Cortex of kidney (tissue), 1 donor: ENCODE data around the gene NEK10.

Experiments
- DNase-seq: peaks from one replicate; lab custom pipeline; 2025; lab: John Stamatoyannopoulos, UW

Gene NEK10

DNA sequence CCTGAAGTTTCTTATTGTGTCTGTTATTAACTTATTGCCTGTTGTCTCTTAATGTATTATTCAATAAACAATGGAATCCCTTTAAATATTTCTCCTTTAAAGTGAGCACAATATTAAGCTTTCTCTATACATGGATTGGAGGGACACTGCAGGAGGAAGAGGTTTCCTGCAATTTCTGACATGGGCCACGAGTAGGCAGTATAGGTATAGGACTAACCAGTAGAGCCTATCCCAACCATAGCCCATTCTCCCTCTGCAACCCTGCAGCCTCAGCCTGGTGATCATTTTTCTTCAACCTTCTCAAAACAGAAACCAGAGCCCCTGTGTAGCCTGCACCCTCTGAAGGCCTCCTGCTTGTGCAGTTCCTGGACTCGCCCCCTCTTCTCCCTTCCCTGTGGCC lies 124.8 kb downstream of the NEK10 start:
- DNase-seq, result no peak

DNA sequence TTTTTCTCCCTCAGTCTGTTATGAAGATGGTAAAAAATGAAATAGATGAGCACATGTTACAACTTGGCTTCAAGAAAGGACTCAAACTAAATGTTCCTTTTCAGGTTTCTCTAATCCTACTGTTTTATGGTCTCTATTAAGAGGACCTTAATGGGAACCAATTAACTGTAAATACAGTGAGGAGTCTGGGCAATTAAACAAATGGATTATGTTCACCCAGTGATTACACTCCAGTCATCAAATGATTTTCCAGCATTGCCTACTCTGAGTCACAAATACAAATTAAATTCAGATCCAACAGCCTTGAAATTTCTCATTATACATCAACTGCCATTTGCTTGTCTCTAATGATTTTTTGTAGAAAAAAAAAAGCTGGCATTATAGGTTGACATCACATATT lies 129.2 kb downstream of the NEK10 start:
- DNase-seq, result no peak

- no peak for DNase-seq
These were observed 140.4 kb downstream of the NEK10 start for GRCh38 chr3:27228805-27229204.

- no peak for DNase-seq
These were observed 145.0 kb downstream of the NEK10 start for GRCh38 chr3:27224197-27224596.

DNA sequence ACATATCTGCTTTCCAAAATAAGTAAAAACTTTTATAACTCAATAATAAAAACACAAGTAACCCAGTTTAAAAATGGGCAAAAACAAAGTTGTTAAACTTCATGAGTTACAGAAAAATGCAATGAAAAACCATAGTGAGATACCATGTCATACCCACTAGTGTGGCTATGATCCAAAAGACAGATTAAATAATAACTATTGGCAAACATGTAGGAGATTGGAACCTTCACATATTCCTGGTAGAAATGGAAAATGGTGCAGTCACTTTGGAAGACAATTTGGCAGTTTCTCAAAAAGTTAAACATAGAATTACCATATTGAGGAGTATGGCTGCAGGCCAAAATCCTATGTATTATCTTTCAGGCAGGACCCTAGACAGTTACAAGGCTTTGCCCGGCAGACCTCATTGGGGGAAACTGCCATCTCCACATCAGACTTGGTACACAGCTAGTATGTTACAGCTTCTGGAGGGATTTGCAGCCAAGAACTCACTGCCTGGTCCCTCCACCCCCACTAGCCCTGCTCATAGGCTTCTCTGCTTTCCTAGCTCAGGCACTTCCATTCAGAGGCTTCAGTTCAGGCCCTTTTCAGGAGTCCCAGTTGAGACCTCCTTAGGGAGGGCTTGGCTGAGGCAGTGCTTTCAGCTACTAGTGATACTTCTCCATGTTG lies 147.8 kb downstream of the NEK10 start:
- no peak for DNase-seq

DNA sequence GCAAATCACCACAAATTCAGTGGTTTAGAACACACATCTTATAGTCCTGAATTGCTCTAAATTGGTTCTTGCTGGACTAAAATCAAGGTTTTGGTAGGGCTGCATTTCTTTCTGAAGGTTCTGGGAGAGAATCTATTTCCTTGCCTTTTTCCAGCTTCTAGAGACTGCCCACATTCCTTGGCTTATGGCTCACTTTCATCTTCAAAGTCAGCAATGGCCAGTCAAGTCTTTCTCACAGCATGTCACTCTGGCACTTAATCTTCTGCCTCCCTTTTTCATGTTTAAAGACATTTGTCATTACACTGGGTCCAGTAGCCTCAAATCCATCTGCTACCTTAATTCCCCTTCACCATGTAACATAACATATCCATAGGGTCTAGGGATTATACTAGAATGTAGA lies 149.0 kb downstream of the NEK10 start:
- no peak for DNase-seq

DNA sequence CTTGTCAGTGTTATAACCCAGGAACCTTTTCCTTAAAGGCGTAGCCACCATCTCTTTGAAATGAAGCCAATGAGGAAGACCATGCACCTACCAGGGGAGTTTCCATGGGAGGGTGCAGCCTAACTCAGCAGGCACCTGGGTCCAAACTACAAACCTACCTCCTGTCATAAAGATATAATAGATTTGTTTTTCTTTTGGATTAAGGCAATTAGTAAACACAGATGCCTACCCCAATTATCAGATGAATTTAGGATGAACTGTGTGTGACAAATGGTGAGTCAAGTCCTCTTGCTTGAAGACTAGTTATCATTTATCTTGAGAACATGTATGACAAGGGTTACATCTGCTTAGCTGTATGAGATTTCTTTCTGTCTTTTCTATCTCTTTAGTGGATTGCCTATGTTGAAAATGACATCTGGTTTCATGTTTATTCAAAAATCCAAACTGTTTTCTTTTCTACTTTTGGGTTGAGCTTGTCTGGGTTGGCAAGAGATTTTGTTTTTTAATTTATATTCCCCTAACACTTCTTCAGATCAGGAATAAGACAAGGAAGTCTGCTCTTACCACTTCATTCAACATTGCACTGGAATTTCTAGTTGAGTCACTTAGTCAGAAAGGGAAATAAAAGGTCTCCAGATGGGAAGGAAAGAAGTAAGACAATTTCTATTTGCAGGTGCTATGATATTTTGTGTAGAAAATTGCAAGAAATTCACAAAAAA lies 149.9 kb downstream of the NEK10 start:
- no peak for DNase-seq

DNA sequence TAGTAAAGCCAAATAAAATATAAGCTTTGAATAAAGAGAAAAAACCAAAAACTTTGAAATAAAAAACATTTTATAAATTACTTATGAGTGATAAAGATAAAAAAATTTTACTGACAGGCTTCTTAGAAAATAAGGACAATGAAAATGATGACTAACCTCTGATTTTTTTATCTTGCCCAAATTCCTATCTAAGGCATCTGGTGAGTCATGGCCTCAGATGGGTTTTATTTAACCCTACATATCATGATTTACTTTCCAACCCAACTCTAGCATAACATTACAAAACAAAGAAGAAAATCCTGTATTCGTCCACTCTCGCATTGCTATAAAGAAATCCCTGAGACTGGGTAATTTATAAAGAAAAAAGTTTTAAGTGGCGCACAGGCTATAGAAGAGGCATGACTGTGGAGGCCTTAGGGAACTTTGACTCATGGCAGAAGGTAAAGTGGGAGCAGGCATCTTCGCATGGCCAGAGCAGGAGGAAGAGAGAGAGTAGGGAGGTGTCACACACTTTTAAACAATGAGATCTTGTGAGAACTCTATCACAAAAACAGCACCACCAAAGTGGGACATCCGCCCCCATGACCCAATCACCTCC lies 152.1 kb downstream of the NEK10 start:
- DNase-seq, result no peak

DNA sequence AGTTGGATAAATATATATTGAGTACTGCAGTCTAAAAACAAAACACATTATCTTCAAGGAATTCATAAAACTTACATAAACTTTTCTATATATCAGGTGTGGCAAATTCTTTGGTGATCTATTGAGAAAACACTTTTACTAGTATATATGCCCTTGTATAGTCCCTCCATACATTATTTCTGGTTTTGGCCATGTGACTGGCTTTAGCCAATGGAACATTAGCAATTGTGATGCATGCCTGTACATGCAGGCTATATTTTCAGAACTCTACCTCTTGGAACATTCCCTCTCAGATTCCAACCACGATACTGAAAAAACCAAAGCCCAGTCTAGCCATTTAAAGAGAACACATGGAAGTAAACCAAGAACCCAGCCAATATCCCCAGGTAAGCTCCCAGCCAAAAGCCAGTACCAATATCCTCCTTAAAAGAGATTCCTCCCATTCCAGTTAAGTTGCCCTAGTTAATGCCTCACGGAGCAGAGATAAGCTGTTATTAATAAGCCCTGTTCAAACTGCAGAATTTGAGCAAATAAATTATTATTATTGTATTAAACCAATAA lies 152.8 kb downstream of the NEK10 start:
- DNase-seq, result no peak

GRCh38 chr3:27213450-27213849 lies 155.7 kb downstream of the NEK10 start:
- DNase-seq, result no peak

DNA sequence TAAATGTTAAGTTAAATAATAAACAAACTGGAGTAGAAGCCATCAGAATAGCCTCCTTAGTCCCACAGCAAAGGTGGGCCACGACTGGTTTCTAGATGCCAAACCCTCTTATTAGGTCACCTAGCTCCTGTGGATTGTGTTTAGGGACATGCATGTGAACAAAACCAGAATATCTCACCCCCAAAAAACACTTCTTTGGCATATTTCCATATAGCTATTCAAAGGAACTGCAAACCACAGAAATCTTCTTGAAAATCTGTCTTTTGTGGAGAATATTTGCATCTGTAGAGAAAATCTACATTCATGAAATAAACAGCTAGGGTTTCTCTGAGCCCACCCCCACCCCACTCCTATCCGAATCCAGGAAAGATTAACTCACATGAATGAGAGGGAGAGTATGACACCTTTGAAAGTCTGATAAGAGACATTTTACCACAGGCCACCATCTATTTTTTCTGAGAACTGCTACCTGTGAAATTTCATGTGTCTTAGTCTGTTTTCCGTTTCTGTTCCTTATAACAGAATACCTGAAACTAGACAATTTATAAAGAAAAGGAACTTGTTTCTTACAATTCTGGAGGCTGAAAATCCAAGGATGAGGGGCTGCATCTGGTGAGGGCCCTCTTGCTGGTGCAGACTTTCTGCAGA lies 159.4 kb downstream of the NEK10 start:
- DNase-seq, result no peak

DNA sequence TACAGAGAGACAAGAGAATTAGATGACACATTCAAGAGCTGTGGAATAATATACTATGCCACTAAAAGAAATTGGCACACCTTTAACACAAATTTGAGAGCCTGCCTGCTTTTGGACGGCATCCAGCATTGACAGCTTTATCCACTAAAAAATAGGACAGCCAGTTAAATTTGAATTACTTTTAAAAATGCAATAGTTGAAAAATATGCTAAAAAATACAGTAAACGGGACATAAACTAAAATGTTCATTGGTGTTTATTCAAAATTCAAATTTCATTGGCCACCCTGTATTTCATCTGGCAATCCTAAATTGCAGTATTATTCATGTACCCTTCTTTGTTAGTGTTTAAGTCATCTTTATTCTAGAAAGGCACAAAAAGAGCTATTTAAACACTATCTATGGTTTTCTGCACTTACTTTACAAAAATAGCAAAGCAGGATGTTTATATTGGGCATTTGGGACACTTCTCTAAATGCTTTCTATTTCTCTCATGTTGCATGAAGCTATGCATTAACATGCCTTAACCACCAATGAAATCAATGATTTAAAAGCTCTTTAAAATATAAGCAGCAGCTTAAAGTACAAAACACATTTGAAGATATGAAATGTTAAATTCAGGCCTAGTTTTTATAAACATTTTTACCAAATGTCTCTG lies 160.1 kb downstream of the NEK10 start:
- DNase-seq, result no peak

DNA sequence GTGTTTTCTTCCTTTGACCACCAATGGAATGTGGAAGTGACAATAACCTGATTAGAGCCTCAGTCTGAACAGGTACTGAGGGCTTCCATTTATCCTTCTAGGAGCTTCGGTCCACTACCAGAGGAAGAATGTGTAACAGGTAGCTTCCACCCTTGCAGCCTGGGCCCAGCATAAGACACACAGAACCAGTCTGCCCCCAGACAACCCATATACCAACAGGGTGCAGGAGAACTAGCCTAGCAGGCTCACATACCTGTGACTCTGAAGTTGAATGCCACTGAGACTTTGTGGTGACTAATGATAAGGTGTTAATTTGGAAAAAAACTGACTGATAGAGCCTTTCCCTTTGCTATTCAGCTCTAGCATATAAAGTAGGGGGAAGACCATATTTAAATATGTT lies 166.2 kb downstream of the NEK10 start:
- DNase-seq, result no peak

DNA sequence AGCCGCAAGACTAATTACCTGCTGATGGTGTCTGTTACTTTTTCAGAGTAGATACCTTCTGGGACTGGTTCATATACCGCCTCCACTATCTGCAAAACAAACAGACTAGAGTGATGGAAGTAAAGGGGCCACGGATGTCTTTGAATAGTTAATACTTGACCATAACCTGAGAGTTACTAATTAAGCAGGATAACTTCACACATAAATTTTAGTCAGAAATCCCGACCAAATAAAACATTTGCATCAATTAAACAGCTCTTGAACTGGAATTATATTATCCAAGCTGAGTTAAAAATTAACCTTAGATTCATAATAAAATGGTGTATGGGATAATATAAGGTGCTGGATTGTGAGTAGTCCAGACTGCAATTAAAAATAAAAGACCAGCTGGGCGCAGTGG lies 167.7 kb downstream of the NEK10 start:
- DNase-seq, result no peak

DNA sequence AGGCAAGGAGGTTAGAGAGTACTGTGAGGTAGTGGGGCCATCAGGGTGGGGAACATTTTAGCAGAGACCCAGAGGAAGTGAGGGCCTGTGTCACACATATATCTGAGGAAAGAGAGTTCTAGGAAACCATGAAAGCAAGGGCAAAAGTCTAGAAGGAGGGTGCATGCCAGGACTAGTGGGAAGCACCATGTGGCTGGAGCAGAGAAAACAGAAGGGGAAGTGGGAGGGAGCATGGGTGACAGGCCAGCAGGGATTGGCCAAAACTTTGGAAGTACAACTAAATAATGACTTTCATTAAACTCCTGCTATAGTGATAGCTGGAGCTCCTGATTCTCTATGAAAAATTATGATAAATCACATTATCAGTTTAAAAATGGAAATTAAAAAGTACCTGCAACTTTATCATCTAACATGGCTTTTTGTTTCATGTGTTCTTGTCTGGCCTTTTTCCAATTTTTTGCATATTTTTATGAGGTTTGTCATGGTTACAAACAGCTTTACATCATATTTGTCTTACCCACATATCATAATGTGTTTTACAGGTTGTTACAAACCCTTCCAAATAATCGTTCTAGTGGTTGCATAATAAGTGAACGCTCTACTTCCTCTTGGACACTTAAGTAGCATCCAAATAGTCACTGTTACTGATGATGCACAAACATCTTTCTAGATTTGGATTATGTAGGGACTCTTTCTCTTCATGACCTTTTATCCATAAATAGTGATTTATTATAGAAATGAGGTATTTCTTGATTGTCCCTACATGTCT lies 168.3 kb downstream of the NEK10 start:
- DNase-seq, result no peak

DNA sequence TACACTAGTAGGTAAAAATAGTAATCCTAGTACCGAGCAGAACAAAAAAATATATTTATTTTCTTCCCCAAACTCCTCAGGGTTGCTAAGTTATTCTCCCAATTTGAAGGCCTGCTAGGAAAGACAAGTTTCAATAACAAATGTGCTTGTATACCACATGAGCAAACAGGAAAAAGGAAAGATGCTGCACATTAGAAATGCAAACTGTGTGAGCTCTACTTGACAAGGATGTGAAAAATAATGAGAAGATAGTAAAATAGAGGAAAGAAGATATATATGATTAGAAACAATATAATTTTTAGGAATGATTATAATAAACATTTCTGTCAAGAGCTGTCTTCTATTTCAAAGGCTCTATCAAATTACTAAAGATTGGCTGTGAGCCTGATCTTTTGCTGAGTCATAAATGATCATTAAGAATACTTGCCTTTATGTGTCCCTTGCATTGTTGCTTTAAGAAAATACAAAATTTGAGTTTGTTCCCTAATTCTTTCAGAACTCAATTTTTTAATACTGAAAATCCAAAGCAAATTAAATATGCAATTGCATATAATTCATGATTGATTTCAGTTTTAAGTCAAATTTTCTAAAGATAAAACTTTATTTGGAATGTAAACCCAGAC lies 174.2 kb downstream of the NEK10 start:
- no peak for DNase-seq

DNA sequence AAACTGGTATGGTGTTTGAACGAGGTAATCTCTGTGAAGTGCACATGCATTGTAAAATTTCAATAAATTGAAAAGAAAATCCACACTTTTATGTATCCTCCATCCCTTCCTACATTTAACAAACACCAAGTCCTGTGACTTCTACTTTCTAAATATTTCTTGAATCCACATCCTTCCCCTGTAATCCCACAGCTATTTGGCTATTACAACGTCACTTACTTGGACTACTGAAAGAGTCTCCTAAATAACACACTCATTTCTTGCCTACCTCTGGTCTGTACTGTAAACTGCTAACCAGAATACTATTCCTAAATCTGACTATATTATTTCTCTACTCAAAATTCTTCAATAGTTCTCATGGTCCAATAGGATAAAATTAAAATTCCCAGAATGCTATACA lies 176.1 kb downstream of the NEK10 start:
- no peak for DNase-seq

DNA sequence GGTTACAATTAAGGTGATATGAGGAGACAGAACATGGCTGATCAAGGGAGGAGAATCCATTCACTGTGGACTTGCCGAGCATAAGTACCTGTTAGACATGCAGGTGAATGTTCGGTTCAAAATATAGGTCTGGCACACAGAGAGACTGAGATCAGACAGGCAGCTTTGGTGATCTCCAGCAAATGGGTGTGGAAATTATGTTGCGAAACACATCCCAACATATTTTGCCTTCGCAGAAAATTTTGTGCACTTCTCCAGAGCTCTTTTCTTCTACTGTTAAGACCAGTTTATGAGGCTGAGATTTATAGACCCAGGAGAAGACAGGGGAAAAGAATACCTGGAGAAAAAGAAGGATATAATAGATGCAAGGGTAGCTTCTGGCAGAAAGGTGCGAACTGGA lies 183.2 kb downstream of the NEK10 start:
- no peak for DNase-seq

DNA sequence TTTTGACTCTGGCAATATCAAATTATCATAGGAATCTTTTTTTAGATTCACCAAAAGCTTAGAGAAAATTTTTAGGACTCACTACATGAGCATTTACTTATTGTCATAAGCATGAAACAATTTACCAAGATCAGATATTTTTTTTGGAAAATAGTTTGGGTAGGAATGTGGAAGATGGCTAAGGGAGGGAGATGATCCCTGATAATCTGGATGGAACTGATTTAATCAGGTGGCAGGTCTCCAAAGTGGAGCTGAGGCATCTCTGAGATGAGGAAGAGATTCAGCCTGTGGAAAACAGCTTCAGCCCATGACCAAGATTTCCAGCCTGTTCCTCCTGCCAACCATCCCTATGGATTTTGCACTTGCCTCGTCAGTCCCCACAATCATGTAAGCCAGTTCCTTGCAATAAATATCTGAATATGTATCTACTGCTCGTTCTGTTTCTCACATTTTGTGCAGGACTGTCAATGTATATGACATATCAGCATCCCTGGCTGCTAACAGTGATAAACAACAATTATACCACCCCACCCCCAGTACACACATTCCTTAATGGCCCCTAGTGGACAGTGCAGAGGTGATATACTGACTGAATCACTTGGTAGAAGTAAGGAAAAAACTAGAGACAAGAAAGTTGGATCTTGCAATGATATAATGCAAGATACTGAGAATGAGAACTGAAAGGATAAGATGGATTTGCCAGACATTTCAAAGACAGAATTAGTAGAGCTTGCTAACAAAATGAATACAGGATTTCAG lies 183.8 kb downstream of the NEK10 start:
- no peak for DNase-seq

DNA sequence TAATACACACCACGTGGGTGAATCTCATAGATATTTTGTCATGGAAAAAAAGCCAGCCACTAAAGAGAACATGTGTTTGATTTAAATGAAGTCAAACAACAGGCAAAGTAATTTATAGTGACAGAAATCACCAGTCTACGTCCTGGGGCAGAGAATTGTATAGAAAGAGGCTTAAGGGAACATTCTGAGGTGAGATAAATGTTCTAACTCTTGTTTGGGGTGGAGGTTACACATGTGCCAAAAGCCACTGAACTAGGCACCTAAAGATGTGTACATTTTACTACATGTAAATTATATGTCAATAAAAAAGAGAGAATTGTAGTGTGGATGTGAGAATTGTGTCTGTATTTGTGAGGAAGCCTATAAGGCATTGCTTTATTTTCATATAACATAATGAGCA lies 184.9 kb downstream of the NEK10 start:
- no peak for DNase-seq
